ENCODE results near the gene DFFA.

GRCh38 chr1:10438677-10439163 is 33.6 kb downstream of the DFFA start:
- TF ChIP-seq EP300 (IDR thresholded peaks at IDR 0.05) (no peak), POLR2A (IDR thresholded peaks at IDR 0.05) (no peak)
